ENCODE results near the gene SLC4A5.
A peak's percentile ranks its signal among the peaks of the same experiment; 100 is the strongest.
"Not testable (repeated sequence)": the region's sequence is repeated elsewhere in the genome, so short reads cannot be mapped to it uniquely, and the experiment has no call there.

SLC4A5 gene

GRCh38 chr2:74367789-74368188 lies 24.6 kb upstream of the SLC4A5 start:
- DNase-seq (ENCODE audit: low read depth in 2 of 2): no peak

DNA sequence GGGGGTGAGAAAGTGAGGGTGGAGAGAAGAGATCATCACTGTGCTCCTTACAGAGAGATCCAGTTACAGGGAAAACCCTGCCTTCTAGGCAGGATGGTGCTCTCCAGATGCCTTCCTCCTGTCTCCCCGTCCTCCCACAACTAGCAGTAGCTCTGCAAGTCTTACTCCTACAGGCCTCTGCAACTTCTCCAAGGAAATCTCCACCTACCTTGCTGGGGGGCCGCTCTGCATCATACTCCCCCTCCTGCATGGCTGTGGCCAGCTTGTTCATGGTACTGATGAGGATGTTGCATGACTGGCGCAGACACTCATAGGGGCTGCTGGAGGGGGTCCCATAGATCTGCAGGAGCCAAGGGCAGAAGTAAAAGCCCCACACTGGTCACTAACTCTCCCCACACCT lies 22.8 kb upstream of the SLC4A5 start:
- DNase-seq (ENCODE audit: low read depth in 2 of 2): no peak

DNA sequence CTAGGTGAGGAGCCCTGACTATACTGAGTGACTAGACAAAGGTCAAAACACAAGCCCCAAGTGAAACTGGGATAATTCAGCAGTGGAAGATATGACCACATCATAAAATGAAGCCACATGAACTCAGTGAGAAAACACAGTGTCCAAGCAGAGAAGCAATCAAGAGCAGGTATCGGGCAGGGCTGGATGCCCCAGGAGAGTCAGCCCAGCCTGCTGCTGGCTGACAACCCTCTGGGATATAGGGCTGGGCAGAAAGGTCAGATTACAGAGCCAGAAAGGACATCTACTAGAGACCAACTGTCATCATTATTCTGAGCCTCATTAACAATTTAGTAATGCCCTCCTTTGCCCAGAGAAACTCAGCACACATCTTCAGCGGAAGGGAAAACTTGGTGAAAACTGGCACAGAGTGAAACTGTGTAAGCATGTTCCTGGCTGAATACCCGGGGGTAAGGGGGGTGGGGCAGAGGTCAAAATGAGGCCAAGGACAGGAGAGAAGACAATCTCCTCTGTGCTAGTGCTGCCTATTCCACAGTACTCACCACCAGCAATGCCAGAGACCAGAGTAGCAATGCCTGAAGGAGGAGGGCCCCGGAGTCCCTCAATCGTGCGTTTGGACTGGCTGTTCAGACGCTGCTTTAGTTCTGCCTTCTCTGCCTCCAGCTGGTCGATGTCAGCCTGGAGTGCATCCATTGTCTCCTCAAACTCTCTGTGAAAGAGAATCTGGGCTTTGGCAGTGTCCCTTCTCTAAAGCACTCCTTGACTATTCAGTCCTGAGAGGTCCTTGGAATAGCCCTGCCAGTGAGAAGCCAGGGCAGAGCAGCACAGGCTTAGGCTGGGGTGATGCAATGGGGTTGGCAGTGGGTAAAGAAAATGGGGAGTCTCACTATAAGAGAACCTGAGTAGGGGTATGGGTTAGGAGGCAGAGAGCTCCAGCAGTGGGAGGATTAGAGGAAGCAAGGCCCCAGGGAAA lies 21.6 kb upstream of the SLC4A5 start:
- DNase-seq (ENCODE audit: low read depth in 2 of 2): no peak

- DNase-seq (ENCODE audit: low read depth in 2 of 2): no peak
Measured at GRCh38 chr2:74361327-74361726, 18.1 kb upstream of the SLC4A5 start.

DNA sequence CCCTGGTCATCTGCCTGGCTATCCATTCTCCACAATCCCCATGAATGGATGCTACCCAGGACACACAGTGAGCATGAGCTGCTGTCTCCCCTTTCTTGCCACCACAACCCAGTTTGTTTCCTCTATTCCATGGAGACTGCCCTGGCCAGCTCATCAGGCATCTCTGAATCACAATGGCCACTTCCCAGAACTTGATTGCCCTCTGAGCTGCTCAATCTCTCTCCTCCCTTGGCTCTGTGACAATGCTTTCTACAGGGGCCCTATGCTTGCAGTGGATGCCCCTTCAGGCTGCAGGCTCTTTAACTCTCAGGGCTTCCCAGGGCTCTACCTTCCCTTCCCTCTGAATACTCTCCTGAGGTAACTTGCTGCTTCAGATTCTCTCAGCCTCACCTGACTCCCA lies 14.4 kb upstream of the SLC4A5 start:
- no peak for DNase-seq (ENCODE audit: low read depth in 2 of 2)

- no peak for DNase-seq (ENCODE audit: low read depth in 2 of 2)
Measured at GRCh38 chr2:74349889-74350288, 6.7 kb upstream of the SLC4A5 start.

- DNase-seq (ENCODE audit: low read depth in 2 of 2): no peak
Measured at GRCh38 chr2:74347742-74348141, 4.5 kb upstream of the SLC4A5 start.

DNA sequence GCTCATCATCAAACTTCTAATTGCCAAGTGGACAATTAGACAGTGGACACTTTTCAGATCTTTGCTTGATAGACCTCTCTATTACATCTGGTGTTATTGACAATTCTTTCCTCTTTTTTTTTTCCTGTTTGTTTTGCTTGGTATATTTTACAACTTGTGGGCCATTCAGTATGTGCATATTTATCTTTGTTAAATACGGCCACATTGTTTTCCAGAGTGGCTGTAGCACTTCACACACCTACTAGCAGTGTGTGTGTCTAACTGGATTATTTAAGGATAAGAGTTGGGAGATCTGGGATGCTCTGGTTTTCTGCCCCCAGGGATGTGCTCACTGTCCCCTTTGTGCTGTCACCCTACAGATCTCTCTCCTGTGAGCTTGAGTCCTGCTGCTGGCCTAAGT lies 4.1 kb upstream of the SLC4A5 start:
- no peak for DNase-seq (ENCODE audit: low read depth in 2 of 2)

GRCh38 chr2:74345272-74345943 lies 2.2 kb upstream of the SLC4A5 start:
- DNase-seq (ENCODE audit: low read depth in 2 of 2): no peak

GRCh38 chr2:74336227-74336626 lies 7.0 kb downstream of the SLC4A5 start:
- not testable (repeated sequence) for DNase-seq (ENCODE audit: low read depth in 2 of 2)

DNA sequence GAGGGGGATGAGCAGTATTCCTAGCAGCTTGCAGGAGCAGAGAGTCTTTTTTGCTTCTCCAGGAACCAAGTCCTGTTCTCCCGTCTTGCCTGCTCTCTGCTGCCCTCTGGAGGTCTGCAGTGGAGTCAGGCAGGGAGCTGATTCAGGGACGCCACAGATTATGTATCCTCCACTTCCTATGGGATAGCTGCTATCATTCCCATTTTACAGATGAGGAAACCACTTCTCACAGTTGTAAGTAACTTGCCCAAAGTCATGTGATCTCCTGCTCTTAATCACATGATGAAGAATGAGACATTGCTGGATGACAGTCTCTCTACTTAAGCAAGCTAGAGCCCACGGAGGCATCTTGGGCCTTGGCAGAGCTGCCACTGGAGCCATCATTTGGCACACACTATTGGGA lies 8.3 kb downstream of the SLC4A5 start:
- peak; percentile 32 to 51 for DNase-seq (ENCODE audit: low read depth in 2 of 2)

DNA sequence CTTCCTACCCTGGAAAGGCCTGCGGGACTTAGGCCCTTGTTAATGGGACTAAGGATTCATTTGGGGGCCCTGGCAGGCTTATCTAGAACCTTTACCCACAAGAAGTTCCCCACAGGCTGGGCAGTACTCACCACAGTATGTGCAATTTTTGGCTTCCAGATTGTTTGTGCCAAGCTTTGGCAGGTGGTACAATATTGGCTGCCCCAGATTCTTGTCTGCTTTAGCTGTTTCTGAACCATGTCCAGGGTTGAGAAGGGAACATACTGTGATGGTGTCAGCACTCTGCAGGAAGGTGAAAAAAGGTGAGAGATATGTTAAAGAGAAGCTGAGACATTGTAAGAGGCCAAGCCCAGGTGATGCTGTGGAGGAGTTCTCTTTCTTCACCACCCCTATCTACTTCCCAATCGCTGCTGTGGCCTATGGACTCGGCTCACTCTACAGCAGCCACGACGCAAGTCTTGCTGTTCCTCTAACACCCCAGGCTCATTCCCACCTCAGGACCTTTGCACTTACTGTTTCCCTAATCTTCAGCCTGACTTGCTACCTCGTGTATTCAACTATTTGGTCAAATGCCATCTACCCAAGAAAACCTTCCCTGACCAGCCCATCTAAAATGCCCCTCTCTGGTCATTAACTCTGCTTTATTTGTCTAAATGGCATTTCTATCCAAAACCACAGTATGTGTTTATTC lies 9.2 kb downstream of the SLC4A5 start:
- no peak for DNase-seq (ENCODE audit: low read depth in 2 of 2)

DNA sequence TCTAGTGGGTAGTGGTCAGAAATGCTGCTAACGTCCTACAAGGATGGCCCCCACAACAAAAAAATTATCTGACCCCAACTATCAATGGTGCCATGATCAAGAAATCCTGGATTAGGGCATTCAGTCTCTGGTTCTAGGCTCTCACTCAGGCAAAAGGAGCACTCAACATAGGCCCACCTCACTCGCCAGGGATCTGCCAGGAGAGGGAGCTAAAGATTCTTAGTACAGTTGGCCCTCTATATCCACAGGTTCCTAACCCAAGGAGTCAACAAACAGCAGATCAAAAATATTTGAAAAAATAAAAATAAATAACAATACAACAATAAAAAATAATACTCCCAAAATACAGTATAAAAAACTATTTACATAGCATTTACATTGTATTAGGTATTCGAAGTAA lies 10.0 kb downstream of the SLC4A5 start:
- no peak for DNase-seq (ENCODE audit: low read depth in 2 of 2)

DNA sequence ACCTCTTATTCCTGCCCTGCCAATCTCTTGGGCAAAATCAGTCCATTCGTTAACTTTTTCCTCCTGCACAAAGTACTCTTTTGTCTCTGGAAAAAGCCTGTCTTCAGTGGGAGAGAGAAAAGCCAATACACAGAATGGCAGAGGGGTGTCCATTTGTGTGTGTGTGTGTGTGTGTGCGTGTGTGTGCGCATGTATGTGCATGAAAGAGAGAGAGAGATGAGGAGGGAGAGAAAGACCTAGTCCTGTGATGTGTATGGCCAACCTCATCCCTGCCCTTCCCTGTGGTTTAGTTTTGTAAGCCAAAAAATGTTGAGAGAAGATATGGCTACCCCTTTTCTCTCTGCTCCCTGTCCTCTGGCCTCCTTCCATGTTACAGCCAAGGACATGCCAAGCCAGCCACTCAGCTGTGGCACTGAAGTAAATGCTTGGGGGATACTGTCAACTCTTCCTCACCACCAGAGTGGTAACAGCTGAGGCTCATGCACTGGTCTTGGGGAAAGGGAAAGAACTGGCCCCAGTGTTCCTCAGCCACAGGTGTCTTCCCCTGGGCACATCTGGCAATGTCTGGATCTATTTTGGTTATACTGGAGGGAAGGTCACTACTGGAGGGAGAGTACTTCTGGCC lies 10.6 kb downstream of the SLC4A5 start:
- DNase-seq (ENCODE audit: low read depth in 2 of 2): no peak

DNA sequence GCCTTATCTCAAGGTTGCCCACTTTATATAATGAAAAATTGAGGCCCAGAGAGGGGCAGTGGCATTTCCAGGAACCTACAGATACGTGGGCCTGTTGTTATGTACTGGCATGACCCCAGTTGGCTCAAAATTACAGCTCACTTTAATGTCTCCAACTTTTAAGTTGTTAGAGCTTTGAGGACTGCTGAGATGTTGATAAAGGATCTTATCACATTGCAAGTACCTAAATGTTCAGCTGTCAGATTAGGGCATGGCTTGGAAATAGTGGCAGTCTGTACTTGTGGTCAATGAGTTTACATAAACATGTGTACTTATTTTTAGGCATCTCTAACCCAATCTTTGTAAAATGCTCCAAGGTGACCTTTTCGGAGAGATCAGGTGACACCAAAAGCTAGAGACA lies 14.6 kb downstream of the SLC4A5 start:
- no peak for DNase-seq (ENCODE audit: low read depth in 2 of 2)

- no peak for DNase-seq (ENCODE audit: low read depth in 2 of 2)
Measured at GRCh38 chr2:74328074-74328473, 15.1 kb downstream of the SLC4A5 start.

DNA sequence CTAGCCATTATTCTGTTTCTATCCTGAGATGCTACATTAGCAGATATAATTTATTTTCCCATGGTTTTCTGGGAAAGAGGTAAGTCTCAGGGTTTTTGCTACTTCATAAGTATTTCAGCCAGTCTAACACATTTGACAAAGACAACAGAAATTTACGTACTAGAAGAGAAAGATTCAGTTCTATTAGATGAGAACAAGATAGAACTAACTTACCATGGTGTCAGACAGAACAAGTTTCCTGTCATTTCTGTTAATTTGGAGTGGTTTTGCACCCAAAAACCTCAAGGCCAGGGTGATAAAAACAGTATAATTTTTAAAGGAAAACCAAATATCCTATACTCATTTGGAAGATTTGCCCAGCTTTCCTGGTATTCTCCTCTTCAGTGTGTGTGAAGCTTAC lies 15.6 kb downstream of the SLC4A5 start:
- DNase-seq (ENCODE audit: low read depth in 2 of 2): no peak

- no peak for DNase-seq (ENCODE audit: low read depth in 2 of 2)
Measured at GRCh38 chr2:74327199-74327598, 16.0 kb downstream of the SLC4A5 start.

- DNase-seq (ENCODE audit: low read depth in 2 of 2): no peak
Measured at GRCh38 chr2:74325815-74326214, 17.4 kb downstream of the SLC4A5 start.

GRCh38 chr2:74321737-74322136 lies 21.5 kb downstream of the SLC4A5 start:
- no peak for DNase-seq (ENCODE audit: low read depth in 2 of 2)

GRCh38 chr2:74317701-74318100 lies 25.5 kb downstream of the SLC4A5 start:
- no peak for DNase-seq (ENCODE audit: low read depth in 2 of 2)

All from stimulated activated CD8-positive, alpha-beta memory T cell treated with anti-CD3 and anti-CD28 coated beads, Interleukin-15, amount 100 ng/mL, for 48 hours (primary cell).